GM20000 (cell line): Measurements from ENCODE around the gene ERBB4.

Source experiments
- DNase-seq: peaks from one replicate; pipeline ENCODE4 v3.0.0; 2012; ENCODE audit warnings: low spot score
- CTCF ChIP-seq: IDR thresholded peaks from 2 replicates; pipeline ENCODE4 v1.5.1; 2012; ENCODE audit warnings: mild to moderate bottlenecking, control low read depth; ENCODE audit errors: extremely low read depth, missing control alignments

Gene ERBB4

DNA sequence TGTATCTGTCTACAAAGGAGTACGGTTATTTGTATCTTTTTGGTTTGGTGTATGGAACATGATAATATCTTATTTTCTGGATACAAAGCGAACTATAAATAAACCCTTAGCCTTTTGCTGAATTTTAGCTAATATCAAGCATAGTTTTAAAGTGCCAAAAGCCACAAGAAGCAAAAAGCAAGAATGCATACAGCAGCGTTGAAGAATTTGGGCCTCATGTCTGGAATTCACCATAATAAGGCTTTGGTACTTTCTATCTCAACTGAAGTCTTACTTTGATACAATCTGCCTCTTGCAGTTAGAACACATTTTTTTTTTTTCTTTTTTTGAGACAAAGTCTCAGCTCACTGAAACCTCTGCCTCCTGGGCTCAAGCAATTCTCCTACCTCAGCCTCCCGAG lies 151.5 kb downstream of the ERBB4 start:
- DNase-seq = no peak
- no peak for TF ChIP-seq CTCF

GRCh38 chr2:212385241-212385640 lies 153.4 kb downstream of the ERBB4 start:
- DNase-seq = no peak
- TF ChIP-seq CTCF = no peak

DNA sequence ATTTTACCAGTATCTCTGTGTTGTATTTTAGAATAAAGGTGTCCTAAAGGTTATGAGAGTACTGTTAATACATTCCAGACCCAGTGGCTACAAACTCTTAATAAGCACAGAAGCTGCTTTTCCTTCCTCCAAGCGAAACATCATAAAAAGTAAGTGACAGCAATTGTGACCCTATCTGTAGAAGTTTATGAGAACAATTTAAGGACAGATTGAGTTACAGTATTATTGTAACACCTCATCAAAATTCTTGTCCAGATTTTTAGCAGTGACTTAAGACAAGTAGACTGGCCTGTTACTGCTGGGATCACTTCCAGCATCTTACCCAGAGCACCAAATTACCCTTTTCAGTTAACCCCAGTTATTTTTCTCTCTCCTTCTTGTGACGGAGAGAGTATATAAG lies 154.6 kb downstream of the ERBB4 start:
- no peak for TF ChIP-seq CTCF
- no peak for DNase-seq

- DNase-seq = no peak
- no peak for TF ChIP-seq CTCF
These were observed 157.0 kb downstream of the ERBB4 start for GRCh38 chr2:212381428-212382102.

- TF ChIP-seq CTCF = no peak
These were observed 159.5 kb downstream of the ERBB4 start for GRCh38 chr2:212379103-212379502.

DNA sequence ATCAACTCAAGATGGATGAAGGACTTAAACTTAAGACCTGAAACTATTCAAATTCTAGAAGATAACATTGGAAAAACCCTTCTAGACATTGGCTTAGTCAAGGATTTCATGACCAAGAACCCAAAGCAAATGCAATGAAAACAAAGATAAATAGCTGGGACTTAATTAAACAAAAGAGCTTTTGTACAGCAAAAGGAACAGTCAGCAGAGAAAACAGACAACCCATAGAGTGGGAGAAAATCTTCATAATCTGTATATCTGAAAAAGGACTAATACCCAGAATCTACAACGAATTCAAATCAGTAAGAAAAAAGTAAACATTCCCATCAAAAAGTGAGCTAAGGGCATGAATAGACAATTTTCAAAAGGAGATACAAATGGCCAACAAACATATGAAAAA lies 171.2 kb downstream of the ERBB4 start:
- DNase-seq = no peak
- TF ChIP-seq CTCF = no peak

More at GRCh38 chr2:212379103-212379502, 159.5 kb downstream of the ERBB4 start:
- DNase-seq = no peak

GRCh38 chr2:212364112-212364985 lies 174.3 kb downstream of the ERBB4 start:
- no peak for TF ChIP-seq CTCF
- DNase-seq = no peak
